K562 (cell line): ENCODE data around the gene LCLAT1. TPM values are rescaled to one million over a fixed set of nuclear protein-coding genes. Genes with fewer than 3 reads are reported as not detected.

Experiments
- FOXJ3 ChIP-seq: sonication (generic); formaldehyde crosslinking; IDR thresholded peaks from 2 replicates; pipeline ENCODE4 v1.4.0; 2020; ENCODE audit warnings: mild to moderate bottlenecking, missing genetic modification reagents
- ILF3 ChIP-seq: fragments of 450-650 bp; IDR thresholded peaks from 2 replicates; pipeline ENCODE4 v1.6.1; 2018; ENCODE audit warnings: antibody characterized with exemption, mild to moderate bottlenecking, moderate library complexity, borderline replicate concordance
- MAFK ChIP-seq: IDR thresholded peaks from 2 replicates; pipeline ENCODE4 v1.6.1; 2011; ENCODE audit warnings: low read length, improper control_type of control experiment
- NEUROD1 ChIP-seq: fragments of 150-350 bp; IDR thresholded peaks from 2 replicates; pipeline ENCODE4 v1.6.1; 2014; ENCODE audit warnings: borderline replicate concordance, low read length, low read depth; ENCODE audit not compliant: partially characterized antibody
- SMAD2 ChIP-seq: fragments of 150-350 bp; IDR thresholded peaks from 2 replicates; pipeline ENCODE4 v1.6.1; 2014; ENCODE audit warnings: low read depth, mild to moderate bottlenecking, low read length
- SRSF9 ChIP-seq: fragments of 200-400 bp; formaldehyde crosslinking; IDR thresholded peaks from 2 replicates; pipeline ENCODE4 v1.6.1; 2017; ENCODE audit warnings: low read depth, low read length, borderline replicate concordance
- TAF1 ChIP-seq: IDR thresholded peaks from 2 replicates; pipeline ENCODE4 v1.6.1; 2011; ENCODE audit warnings: mild to moderate bottlenecking, low read length, moderate library complexity; ENCODE audit not compliant: insufficient read depth, control insufficient read depth, severe bottlenecking; ENCODE audit errors: extremely low read depth
- XRCC5 ChIP-seq: fragments of 200-400 bp; formaldehyde crosslinking; IDR thresholded peaks from 2 replicates; pipeline ENCODE4 v1.6.1; 2017; ENCODE audit warnings: low read depth, mild to moderate bottlenecking, low read length
- ZNF140 ChIP-seq: fragments of 250-450 bp; sonication (Bioruptor Pico); IDR thresholded peaks from 2 replicates; pipeline ENCODE4 v1.8.0; 2021; ENCODE audit warnings: moderate library complexity, mild to moderate bottlenecking, inconsistent platforms
- polyA plus RNA-seq, 8 experiments: library from polyadenylated mRNA; depleted of rRNA in 4 of 8; stranded (reverse) in 5 of 8; unstranded in 3 of 8; fragments of >200 nt; fragmentation: Nextera tagmentation in 2 of 8; fragmentation: Illumina TruSeq in 1 of 8; extraction: Ambion mirVana in 2 of 8; extraction: Trizol in 1 of 8; gene quantifications; 2 replicates each; pipeline versions ENCODE4 v1.2.1 to v1.2.3, GENCODE V29; 2011 to 2014; ENCODE audit warnings: inconsistent platforms in 1 of 8, missing spikeins in 1 of 8
- total RNA-seq, 7 experiments: library from RNA; depleted of rRNA in 6 of 7; stranded (reverse); fragments of >200 nt in 6 of 7; fragmentation: Illumina TruSeq in 2 of 7; extraction: Trizol in 2 of 7; gene quantifications; 2 replicates each; pipeline versions ENCODE4 v1.2.1 to v1.2.3, GENCODE V29; 2011 to 2021; ENCODE audit warnings: low replicate concordance in 1 of 7
- TF ChIP-seq, protein P1 (sequence below): sonication (generic); formaldehyde crosslinking; IDR thresholded peaks from 2 replicates; pipeline ENCODE4 v1.8.1; 2023; ENCODE audit warnings: mild to moderate bottlenecking, missing genetic modification reagents
- TF ChIP-seq, protein P2 (sequence below), 2 experiments: fragments of 450-650 bp; conservative IDR thresholded peaks; 2 replicates each; pipeline ENCODE4 v1.6.1; 2017; ENCODE audit warnings: mild to moderate bottlenecking in 2 of 2, moderate library complexity in 2 of 2
- TF ChIP-seq, protein P3 (sequence below): fragments of 450-650 bp; formaldehyde crosslinking; IDR thresholded peaks from 2 replicates; pipeline ENCODE4 v1.4.0; 2022; ENCODE audit warnings: missing genetic modification characterization
- TF ChIP-seq, protein P4 (sequence below), 2 experiments: fragments of 200-800 bp in 1 of 2; sonication (Bioruptor generic) in 1 of 2; sonication (generic) in 1 of 2; formaldehyde crosslinking in 1 of 2; IDR thresholded peaks in 1 of 2; conservative IDR thresholded peaks in 1 of 2; 2 replicates each; pipeline versions ENCODE4 v1.5.0 to v1.6.1; 2016 to 2020; ENCODE audit warnings: missing compliant biosample characterization in 1 of 2, missing genetic modification characterization in 1 of 2, missing genetic modification reagents in 1 of 2
- TF ChIP-seq, protein P5 (sequence below), 2 experiments: fragments of 450-650 bp in 1 of 2; sonication (generic) in 1 of 2; formaldehyde crosslinking in 1 of 2; IDR thresholded peaks in 1 of 2; conservative IDR thresholded peaks in 1 of 2; 2 replicates each; pipeline versions ENCODE4 v1.6.1 to v1.8.1; 2016 to 2023; ENCODE audit warnings: mild to moderate bottlenecking in 2 of 2, moderate library complexity in 2 of 2, inconsistent platforms in 1 of 2, missing genetic modification reagents in 1 of 2

LCLAT1 gene
- total and polyA plus RNA-seq, 9 of the 15 experiments (the other 6 are each of a cell fraction or from before 2014, with no cell fraction given), result 8.9 to 63.3 (median 25.4) TPM

DNA sequence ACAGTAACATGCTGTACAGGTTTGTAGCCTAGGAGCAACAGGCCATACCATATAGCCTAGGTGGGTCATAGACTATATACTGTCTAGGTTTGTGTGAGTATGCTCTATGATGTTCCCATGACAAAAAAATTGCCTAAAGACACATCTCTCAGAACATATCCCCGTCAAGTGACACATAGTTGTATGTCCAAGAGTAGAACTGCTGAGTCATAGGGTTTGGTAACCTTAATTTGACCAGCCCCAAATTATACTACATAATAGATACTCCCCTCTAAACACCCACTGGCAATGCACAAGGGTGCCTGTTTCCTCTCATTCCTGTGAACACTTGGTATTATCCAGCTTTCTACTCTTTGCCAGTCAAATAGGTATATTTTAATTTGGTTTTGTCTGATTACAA is 161.6 kb downstream of the LCLAT1 start (continued):
- TF ChIP-seq, protein P1, sequence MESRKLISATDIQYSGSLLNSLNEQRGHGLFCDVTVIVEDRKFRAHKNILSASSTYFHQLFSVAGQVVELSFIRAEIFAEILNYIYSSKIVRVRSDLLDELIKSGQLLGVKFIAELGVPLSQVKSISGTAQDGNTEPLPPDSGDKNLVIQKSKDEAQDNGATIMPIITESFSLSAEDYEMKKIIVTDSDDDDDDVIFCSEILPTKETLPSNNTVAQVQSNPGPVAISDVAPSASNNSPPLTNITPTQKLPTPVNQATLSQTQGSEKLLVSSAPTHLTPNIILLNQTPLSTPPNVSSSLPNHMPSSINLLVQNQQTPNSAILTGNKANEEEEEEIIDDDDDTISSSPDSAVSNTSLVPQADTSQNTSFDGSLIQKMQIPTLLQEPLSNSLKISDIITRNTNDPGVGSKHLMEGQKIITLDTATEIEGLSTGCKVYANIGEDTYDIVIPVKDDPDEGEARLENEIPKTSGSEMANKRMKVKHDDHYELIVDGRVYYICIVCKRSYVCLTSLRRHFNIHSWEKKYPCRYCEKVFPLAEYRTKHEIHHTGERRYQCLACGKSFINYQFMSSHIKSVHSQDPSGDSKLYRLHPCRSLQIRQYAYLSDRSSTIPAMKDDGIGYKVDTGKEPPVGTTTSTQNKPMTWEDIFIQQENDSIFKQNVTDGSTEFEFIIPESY, result no peak
- TF ChIP-seq, protein P2, sequence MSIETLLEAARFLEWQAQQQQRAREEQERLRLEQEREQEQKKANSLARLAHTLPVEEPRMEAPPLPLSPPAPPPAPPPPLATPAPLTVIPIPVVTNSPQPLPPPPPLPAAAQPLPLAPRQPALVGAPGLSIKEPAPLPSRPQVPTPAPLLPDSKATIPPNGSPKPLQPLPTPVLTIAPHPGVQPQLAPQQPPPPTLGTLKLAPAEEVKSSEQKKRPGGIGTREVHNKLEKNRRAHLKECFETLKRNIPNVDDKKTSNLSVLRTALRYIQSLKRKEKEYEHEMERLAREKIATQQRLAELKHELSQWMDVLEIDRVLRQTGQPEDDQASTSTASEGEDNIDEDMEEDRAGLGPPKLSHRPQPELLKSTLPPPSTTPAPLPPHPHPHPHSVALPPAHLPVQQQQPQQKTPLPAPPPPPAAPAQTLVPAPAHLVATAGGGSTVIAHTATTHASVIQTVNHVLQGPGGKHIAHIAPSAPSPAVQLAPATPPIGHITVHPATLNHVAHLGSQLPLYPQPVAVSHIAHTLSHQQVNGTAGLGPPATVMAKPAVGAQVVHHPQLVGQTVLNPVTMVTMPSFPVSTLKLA (conservative IDR thresholded peaks at IDR 0.05), result no peak
- TF ChIP-seq MAFK (peak; percentile 88), NEUROD1 (no peak), TAF1 (no peak), SRSF9 (no peak), ILF3 (no peak), ZNF140 (no peak), FOXJ3 (CRISPR knock-in tag) (no peak), XRCC5 (no peak), SMAD2 (no peak)
- TF ChIP-seq, protein P3, sequence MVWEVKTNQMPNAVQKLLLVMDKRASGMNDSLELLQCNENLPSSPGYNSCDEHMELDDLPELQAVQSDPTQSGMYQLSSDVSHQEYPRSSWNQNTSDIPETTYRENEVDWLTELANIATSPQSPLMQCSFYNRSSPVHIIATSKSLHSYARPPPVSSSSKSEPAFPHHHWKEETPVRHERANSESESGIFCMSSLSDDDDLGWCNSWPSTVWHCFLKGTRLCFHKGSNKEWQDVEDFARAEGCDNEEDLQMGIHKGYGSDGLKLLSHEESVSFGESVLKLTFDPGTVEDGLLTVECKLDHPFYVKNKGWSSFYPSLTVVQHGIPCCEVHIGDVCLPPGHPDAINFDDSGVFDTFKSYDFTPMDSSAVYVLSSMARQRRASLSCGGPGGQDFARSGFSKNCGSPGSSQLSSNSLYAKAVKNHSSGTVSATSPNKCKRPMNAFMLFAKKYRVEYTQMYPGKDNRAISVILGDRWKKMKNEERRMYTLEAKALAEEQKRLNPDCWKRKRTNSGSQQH (CRISPR knock-in tag), result no peak
- TF ChIP-seq, protein P4, sequence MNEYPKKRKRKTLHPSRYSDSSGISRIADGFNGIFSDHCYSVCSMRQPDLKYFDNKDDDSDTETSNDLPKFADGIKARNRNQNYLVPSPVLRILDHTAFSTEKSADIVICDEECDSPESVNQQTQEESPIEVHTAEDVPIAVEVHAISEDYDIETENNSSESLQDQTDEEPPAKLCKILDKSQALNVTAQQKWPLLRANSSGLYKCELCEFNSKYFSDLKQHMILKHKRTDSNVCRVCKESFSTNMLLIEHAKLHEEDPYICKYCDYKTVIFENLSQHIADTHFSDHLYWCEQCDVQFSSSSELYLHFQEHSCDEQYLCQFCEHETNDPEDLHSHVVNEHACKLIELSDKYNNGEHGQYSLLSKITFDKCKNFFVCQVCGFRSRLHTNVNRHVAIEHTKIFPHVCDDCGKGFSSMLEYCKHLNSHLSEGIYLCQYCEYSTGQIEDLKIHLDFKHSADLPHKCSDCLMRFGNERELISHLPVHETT (CRISPR knock-in tag; conservative IDR thresholded peaks at IDR 0.05 in 1 of 2, IDR thresholded peaks at IDR 0.05 in 1 of 2), result no peak
- TF ChIP-seq, protein P5, sequence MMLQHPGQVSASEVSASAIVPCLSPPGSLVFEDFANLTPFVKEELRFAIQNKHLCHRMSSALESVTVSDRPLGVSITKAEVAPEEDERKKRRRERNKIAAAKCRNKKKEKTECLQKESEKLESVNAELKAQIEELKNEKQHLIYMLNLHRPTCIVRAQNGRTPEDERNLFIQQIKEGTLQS (IDR thresholded peaks at IDR 0.05), result 0 out of 2 replicates have a peak, but pooled peaks have one; percentile 18
- TF ChIP-seq, protein P5 (CRISPR knock-in tag; conservative IDR thresholded peaks at IDR 0.05), result no peak
